GM10248 (cell line): ENCODE results near the gene NADK2.

Source experiments
- CTCF ChIA-PET: fragments of 300-600 bp; sonication (Branson Sonifier 250); formaldehyde crosslinking; extraction: SDS; loops from one replicate; lab custom pipeline; 2021; ENCODE audit warnings: antibody characterized with exemption; lab: Yijun Ruan, JAX
- POLR2A ChIA-PET: fragments of 350-650 bp; sonication (Branson Sonifier 250); formaldehyde crosslinking; extraction: SDS; loops from one replicate; lab custom pipeline; 2020; ENCODE audit warnings: antibody characterized with exemption; lab: Yijun Ruan, JAX
- DNase-seq: peaks from one replicate; pipeline ENCODE4 v3.0.0; 2012; ENCODE audit errors: extremely low spot score
- TF ChIP-seq, protein P1 (sequence below): IDR thresholded peaks from 2 replicates; pipeline ENCODE4 v1.5.1; 2012; ENCODE audit warnings: mild to moderate bottlenecking, low read depth; ENCODE audit errors: extremely low read depth, missing control alignments, control extremely low read depth

Gene NADK2

DNA sequence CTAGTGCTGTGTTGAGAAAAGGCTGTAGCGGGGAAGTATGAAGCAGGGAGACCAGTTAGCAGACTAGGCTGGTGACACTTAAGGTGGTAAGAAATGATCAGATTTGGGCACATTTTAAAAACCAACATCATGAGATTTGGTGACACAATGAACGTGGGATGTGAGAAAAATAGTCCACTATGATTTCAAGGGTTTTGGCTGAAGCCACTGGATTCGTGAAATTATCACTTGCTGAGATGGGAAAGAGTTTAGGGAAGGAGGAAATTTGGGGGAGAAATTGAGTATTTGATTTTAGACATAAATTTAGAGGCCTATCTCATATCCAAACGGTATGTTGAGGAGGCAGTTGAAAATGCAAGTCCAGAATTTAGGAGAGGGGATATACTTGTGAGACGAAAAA is 66.7 kb downstream of the NADK2 start:
- DNase-seq, result no peak
- POLR2A ChIA-PET, result no interaction called here
- CTCF ChIA-PET, result no interaction called here
- TF ChIP-seq, protein P1, sequence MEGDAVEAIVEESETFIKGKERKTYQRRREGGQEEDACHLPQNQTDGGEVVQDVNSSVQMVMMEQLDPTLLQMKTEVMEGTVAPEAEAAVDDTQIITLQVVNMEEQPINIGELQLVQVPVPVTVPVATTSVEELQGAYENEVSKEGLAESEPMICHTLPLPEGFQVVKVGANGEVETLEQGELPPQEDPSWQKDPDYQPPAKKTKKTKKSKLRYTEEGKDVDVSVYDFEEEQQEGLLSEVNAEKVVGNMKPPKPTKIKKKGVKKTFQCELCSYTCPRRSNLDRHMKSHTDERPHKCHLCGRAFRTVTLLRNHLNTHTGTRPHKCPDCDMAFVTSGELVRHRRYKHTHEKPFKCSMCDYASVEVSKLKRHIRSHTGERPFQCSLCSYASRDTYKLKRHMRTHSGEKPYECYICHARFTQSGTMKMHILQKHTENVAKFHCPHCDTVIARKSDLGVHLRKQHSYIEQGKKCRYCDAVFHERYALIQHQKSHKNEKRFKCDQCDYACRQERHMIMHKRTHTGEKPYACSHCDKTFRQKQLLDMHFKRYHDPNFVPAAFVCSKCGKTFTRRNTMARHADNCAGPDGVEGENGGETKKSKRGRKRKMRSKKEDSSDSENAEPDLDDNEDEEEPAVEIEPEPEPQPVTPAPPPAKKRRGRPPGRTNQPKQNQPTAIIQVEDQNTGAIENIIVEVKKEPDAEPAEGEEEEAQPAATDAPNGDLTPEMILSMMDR, result no peak

DNA sequence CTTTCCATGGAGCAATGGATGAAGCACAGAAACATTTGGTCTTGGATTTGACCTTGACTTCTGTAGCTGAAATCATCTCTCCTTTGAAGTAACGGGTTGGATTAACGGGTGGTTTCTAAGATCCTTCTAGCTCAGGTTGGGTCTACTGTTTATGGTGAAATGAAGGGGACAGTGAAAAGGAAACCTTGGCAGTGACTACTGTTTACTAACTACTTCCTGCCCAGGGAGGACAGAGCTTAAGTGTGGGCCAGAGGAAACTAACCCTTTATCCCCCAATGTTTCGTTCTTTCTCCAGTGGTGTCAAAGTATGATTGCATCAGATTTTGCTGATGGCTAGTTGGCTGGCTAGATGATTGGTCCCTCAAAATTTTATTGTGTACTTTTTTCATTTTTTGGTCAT is 67.6 kb downstream of the NADK2 start:
- ChIA-PET CTCF (interaction anchor here (1.4 kb wide), 1 partner anchor 68 kb away, joined by 4 read pairs; the partner anchor contains the start of gene NADK2), POLR2A (no interaction called here)
- DNase-seq, result no peak
- TF ChIP-seq, protein P1, result no peak

DNA sequence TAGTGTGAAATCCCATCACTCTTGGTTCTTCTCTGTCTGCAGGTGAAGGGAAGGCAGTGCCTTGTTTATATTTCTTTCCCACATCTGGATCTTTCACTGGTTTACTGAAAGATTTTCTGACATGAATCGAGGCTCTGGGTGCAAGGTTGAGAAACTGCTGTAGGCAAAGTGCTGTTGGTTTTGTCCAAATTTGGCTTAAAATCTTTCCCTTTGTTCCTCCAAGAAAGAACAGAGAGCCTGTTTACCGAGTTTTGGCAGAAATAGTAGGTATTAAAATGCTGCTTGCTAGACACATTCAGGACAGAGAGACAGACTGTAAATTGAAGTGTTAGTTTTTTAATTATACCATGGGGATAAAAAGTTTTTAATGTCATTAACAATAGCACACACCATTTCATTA is 68.3 kb downstream of the NADK2 start:
- CTCF ChIA-PET, result interaction anchor here (1.4 kb wide), 2 partner anchors 13 to 68 kb away, joined by 3 to 4 read pairs; partner anchors contain the start of gene NADK2
- POLR2A ChIA-PET, result no interaction called here

DNA sequence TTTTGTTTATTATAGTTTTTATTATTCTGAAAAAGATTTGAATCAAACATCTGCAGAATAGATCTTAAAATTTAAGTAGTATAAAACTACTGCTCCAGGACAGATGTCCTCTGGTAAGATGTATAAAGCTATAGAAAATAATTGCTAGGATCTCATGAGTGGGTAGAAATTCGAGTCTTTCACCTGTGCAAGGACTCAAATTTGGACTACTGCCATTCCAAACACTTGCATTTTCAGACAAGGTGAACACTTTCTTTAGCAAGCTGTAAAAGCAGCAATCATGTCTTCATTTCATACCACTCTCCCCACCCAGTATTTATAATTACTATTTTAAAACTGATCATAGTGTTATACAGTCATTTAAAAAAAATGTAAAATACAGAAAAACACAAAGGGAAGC is 69.1 kb downstream of the NADK2 start:
- TF ChIP-seq, protein P1, result no peak
- POLR2A ChIA-PET, result no interaction called here
- CTCF ChIA-PET, result interaction anchor here (1.4 kb wide), 1 partner anchor 12 kb away, joined by 3 read pairs; no protein-coding TSS in a partner anchor
- no peak for DNase-seq

More for the DNA sequence above, 68.3 kb downstream of the NADK2 start:
- no peak for DNase-seq
- TF ChIP-seq, protein P1, result no peak

DNA sequence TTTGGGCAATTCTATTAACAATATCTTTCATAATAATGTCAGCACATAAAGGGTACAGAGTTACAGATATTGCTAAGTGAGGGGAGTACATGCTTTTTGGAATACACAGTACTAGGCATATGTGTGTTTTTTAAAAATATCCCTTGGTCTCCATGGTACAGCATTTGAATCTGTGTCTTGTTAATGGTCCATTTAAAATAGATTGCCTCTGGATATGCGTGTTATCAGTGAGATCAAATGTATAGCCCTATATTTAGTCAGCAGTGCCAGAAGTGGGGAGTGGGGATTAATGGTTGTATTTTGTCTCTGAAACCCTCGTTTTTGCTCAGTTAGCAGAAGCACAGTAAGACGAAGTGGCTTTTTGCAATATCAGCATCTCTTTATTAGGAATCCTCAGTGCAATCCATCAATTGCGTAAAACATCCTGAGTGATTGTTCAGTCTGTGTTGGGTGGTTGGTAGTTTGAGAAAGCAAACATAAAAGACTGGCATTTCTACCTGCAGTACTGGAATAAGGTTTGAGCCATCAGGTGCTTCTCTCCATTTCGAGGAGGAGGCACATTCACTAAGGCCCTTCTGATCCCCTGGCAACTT is 70.8 kb downstream of the NADK2 start:
- POLR2A ChIA-PET, result no interaction called here
- TF ChIP-seq, protein P1, result no peak
- DNase-seq, result no peak
- CTCF ChIA-PET, result interaction anchor here (0.9 to 1.5 kb wide), 2 partner anchors 9 to 92 kb away, joined by 3 read pairs; no protein-coding TSS in a partner anchor

DNA sequence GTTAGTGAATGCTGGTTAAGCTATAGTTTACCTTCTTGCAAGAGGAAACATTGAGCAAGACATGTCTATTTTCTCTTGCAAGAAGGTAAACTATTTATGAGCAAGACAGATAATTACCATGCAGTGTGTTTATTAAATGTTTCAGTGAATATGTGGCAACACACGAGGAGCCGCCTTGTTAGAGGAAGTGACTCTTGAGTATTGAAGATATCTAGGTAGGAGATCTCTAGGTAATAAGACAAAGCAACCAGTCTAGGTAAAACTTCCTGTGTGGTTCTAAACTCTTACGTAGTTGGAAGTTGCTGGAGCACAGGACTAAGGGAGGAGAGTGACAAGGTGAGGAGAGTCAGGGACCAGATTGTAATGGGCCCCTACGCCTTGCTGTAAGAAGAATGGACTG is 73.0 kb downstream of the NADK2 start:
- DNase-seq, result no peak
- TF ChIP-seq, protein P1, result no peak
- CTCF ChIA-PET, result interaction anchor here (2.3 to 2.8 kb wide), 2 partner anchors 9 to 17 kb away, joined by 8 to 12 read pairs; partner anchors contain the start of genes LMBRD2 and SKP2
- POLR2A ChIA-PET, result no interaction called here

DNA sequence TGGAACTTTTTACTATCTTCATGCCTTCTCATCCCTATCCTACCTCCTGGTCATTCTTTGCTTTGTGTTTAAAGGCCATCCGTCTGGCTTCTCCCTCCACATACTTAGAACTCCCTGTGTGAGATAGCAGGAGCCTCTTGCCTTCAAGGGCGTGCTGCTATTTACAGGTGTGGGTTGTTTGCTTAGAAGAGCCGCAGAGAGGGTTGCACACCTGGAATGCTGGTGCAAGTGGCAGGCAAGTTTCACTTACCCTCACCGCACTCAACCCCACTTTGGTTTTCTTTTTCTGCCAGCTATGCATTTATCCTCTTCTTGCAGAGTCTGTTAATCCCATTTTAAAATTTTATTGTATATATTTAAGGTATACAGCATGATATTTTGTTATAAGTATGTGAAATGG is 77.3 kb downstream of the NADK2 start:
- POLR2A ChIA-PET, result no interaction called here

More for the DNA sequence above, 77.3 kb downstream of the NADK2 start:
- TF ChIP-seq, protein P1, result no peak
- DNase-seq, result no peak
- CTCF ChIA-PET, result interaction anchor here (1.1 kb wide), 1 partner anchor 12 kb away, joined by 3 read pairs; no protein-coding TSS in a partner anchor
